SHP77 (cell line): ENCODE data around the gene MCRIP2.

Experiments used
- DNase-seq, 2 experiments: peaks; one replicate each; lab custom pipeline; 2025; lab: John Stamatoyannopoulos, UW

Gene MCRIP2

DNA sequence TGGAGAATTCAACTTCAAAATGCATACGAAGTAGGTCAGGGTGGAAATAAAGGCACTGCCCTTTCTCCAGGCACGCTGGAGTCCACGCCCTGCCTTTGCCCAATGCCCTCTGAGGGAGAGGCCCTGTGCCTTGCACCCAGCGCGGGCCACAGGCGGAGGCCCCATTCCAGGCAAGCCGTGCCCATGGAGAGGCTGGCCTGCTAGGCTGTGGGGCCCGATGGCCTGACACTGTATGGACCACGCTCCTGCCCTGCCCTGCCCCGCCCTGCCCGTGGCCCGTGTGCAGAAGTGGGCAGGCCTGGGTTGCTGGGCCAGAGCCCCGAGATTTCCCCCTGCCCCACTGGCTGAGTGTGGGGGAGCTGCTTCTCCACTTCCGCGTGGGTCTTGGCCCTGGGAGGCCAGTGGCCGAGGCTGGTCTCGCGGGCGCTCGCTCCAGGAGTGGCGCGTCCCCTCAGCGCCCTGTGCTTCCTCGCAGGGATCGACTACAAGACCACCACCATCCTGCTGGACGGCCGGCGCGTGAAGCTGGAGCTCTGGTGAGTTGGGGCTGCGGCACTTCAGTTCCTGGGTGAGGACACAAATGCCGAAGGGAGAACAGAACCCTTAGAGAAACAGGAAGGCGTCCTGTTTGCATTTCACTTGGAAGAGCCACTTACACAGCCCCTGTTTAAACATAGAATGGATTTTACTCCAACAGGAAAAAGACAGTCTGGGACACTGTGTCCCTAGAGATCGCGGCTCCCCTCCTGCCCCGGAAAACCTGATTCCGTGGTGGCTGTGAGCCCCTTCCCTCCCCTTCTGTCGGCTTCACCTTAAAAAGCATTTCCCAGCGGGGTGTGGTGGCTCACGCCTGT, 24.7 kb upstream of the MCRIP2 start:
- DNase-seq: peak in 1 of 2 experiments; percentile 22

DNA sequence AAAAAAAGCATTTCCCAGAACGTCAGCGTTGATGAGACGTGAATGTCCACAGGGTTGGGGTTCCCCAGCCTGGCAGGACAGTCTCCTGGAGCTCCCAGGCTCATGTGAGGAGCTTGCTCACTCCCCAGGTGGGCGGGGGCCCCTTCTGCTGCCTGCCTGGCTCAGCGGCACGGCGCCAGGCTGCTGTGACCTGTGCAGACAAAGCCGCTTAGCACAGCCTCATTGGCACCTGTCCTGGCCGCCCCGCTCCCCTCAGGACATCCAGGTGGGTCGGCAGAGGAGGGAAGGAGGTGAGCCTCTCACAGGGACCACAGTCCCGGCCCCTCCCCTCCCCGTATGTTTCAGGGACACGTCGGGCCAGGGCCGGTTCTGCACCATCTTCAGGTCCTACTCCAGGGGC, 23.8 kb upstream of the MCRIP2 start:
- no peak for DNase-seq

DNA sequence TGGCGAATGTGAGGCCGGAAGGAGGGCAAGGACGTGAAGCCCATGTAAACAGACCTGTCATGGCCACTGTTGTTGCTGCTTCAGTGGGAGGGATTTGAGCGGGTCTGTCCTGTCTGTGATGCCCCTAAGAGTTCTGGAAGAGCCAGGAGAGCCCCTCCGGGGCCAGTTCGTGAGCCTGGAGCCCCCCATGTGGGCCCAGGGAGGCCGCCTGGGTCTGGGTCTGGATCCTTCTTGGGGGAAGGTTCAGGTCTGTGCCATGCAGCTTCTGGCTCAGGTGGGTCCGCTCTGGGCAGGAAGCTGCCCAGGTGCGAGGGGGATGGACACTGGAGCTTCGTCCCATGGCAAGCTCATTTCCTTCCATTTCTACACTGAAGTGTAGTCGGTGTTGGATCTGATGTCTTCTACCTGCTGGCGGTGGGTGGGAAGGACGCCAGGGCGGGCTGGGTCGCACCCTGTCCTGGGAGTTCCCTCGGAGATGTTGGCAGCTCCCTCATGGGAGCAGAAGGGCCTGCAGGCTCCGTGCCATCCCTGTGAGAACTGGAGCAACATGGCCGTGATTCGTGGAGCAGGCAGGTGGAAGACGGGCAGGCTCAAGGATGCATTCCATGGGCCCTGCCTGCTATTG, 22.0 kb upstream of the MCRIP2 start:
- DNase-seq: no peak

DNA sequence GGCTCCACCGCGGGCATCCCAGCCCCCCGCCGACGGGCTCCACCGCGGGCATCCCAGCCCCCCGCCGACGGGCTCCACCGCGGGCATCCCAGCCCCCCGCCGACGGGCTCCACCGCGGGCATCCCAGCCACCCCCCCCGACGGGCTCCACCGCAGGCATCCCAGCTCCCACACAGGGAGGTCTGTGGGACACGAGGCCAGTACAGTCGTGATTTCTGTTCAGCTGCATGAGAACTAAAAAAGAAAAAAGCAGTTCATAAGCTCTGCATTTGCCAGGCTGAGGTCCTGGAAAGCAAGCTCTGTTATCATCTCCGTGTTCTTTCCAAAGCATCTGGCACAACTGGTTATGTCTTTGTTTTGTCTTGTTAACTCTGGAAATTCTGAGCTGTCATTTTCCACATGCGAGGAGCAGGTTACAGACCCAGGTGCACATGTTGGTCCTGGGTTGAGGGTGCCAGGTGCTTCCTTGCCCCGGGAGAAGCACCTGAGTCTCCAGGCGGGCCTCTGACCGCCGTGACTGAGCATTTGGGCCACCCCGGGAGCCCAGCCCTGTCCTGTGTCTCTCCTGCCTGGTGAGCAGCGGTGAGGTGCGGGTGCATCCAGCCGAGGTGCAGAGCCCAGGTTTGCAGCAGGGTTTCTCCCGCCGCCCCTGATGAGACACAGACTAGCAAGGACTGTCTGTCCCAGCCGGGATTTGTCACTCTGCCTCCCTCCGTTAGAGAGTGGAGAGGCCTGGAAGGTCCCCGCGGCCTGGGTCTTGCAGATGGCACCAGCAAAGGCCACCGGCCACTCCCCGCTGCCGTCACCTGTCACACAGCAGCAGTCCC, 20.7 kb upstream of the MCRIP2 start:
- peak; percentile 71 to 75 for DNase-seq

DNA sequence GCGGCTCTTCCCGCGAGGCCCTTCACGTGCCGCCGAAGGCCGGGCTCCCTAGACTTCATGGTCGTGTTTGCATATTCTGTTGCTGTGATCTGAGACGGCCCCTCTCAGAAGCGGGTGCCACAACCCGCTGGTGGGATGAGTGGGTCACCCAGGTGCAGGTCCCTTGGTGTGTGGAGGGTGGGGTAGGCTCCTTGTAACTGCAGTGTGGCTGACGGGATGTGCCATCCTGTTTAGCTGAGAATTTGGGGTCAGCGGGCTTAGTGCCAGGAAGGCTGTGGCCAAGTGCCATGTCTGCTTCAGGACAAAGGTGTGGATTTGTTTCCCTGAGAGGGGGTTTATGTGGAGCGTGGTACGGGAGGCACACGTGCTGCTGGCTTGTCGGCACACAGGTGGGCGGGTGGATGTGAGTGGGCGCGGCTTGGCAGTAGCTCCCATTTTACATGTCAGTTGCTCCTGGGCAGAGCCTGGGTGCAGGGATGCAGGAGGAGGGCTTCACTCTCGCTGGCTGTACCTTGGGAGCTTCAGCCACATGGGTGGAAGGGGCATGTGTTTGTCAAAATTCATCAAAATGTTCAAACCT, 20.0 kb upstream of the MCRIP2 start:
- DNase-seq: peak in 1 of 2 experiments; percentile 32

DNA sequence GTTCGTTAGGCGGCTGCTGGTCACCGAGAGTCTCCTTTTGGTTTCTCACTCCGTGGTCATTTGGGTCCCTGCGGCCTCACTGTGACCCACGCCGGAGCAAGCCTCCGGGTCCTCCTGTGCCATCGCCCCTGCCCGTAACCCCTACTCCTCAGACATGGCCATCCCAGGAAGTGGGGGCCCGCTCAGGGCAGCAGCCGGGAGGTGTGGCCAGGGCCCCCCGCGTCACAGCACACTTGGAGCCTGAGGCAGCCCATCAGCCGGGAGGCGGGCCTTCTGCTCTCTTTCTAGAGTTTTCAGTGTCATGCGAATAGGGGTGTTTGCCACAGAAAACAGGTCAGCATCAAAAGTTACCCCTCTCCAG, 18.7 kb upstream of the MCRIP2 start:
- no peak for DNase-seq

DNA sequence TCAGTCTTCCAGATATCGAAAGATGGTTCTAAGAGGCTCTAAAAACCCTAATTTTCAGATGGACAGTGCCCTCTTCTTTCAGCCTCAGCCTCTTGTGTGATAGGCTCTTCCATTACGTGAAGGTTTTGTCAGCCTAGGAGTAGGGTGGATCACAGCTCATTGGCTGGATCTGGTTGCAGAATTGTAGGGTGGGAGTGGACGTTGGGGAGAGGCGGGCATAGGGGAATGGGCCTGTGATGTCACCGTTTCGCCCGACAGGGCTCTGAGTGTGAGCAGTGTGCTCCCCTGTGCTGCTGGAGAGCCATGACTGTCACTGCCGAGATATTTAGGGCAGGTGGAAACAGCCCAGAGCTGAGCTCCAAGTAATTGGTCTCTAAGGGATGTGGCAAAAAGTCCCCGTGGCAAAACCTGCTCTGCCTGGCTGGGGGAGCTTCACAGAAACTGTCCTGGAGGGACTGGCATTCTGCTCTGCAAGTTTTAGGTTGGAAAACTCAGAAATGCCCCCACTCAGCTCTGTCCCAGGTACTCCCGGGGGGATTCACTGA, 17.0 kb upstream of the MCRIP2 start:
- no peak for DNase-seq

DNA sequence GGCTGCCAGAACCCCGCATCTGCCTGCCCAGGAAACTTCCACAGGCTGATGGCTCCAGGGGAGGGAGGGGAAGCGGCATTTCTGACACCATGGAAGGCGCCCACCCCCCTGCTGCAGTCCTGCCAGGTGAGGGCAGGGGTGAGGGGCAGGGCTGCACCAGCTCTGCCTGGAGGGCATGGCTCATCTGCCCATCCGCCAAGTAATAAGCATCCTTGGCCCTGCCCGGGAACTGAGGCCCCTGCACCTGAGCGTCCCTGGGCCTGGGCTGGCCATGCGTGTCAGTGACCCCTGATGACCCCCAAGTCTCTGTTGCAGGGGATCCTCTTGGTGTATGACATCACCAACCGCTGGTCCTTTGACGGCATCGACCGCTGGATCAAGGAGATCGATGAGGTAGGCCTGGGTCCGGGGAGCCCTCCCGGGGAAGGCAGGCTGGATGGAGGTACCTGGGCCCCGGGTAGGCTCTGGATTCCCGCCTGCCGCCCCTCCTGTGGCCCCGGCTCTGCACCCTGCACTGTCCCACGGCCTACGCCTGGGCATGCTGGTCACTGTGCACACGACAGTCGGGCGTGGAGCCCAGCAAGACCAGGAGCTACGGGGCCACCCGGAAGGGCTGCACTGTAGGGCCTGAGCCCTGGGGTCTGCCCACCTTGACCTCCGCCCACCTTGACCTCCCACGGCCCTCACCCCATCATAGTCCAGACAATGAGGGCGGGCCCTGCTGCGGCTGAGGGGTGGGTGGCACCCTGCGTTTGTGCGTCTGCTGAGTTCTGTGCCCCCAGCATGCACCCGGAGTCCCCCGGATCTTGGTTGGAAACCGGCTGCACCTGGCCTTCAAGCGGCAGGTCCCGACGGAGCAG, 16.3 kb upstream of the MCRIP2 start:
- no peak for DNase-seq

DNA sequence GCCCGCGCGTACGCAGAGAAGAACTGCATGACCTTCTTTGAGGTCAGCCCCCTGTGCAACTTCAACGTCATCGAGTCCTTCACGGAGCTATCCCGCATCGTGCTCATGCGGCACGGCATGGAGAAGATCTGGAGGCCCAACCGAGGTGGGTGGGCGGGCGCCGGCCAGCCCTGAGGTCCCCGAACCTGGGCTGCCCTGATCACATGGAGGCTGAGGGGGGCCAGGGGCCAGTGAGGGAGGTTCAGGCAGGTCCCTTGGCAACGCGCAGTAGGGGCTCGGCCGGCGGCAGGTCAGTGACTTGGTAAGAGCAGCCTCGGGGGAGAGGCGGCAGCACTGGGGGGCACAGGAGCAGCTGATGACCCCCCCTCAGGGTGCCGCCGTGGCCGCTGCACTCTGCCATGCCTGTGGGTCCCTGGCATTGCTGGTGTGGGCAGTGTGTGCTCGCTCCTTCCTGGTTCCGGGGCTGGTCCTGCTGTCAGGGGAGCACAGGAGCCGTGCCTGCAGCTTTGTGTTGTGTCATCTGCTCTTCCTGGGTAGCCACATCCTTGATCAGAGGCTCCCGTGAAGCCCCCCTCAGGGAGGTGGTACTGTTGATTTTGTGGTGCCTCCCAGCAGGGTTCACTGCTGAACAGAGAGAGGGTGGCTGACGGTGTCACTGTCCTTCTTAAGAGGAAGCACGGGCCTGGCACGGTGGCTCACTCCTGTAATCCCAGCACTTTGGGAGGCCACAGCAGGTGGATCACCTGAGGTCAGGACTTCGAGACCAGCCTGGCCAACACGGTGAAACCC, 15.5 kb upstream of the MCRIP2 start:
- no peak for DNase-seq

DNA sequence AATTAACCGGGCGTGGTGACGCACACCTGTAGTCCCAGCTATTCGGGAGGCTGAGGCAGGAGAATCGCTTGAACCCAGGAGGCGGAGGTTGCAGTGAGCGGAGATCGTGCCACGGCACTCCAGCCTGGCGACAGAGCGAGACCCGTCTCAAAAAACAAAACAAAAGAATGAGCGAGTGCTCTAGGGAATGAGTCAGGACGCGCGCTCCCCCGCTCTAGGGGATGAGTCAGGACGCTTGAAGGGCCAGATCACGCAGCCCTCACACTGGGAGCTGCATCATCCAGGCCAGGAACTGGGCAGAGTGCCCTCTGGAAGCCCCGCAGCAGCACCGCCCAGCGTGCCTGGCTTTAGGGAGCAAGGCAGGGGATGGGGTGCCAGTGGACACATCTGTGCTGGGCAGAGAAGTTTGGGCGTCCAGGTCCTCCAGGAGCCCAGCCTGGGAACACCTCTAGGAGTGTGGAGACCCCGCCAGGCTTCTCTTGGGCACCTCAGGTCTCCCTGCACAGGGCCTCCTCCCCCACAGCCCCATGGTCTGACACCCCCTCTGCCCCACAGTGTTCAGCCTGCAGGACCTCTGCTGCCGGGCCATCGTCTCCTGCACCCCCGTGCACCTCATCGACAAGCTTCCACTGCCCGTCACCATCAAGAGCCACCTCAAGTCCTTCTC, 14.7 kb upstream of the MCRIP2 start:
- peak; percentile 66 to 82 for DNase-seq

DNA sequence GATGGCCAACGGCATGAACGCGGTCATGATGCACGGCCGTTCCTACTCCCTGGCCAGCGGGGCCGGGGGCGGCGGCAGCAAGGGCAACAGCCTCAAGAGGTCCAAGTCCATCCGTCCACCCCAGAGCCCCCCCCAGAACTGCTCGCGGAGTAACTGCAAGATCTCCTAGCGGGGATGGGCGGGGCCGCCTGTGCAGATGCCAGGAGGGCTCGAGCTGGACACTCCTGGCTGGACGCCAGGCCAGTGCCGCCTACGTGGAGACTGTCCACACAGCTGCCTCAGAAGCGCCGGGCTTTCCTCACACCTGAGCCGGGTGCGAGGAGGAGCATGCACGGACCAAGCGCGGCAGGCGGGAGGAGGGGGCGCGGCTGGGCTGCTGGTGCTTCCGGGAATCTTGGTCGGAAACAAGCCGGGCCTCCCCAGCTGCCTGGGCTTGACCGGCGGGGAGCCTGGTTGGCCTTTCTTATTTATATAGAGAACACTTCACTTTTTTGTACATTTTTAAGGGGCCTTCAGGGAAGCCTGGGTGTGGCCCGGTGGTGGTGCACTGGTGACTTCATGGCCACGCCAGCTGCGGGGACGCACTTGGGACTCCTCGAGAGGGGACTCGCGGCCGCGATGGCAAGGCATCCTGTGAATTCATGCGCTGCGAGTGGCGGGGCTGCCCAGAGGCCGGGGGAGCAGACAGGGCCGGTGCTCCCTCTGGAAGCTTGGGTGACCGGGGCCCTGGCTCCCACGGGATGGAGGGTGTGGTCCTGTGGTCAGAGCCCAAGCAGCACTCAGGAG, 14.0 kb upstream of the MCRIP2 start:
- DNase-seq: peak; percentile 92 to 96

DNA sequence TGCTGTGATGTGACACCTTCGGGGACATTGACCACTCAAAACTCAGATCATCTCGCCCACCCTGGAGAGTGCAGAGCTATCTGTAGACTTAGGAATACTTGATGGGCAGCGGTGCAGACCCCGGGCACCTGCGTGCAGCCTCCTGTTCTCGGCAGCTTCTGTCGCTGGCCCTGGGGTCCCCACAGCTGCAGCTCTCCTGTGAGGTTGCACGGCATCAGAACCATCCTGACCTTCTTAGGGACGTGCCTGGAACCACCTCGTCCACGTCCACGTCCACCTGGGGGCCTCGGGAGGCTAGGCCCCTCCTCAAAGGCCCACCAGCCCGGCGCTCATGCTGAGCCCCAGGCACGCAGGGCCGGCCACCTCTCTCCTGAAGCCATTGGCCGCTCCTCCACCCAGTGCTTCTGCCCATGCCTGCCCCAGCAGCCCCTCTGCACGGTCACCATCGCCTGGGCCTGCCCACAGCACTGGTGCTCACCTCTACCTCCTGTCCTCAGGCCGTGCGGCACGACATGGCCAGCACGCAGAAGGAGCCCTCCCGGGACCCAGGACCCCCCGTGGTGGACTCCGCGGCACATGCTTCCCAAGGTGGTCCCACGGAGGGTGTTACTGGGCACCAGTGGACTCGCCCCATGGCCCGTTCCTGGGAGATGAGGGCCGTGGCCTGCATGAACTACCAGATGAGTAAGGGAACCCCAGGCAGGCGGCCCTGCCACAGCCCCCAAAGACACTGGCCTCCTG, 13.1 kb upstream of the MCRIP2 start:
- DNase-seq: no peak

DNA sequence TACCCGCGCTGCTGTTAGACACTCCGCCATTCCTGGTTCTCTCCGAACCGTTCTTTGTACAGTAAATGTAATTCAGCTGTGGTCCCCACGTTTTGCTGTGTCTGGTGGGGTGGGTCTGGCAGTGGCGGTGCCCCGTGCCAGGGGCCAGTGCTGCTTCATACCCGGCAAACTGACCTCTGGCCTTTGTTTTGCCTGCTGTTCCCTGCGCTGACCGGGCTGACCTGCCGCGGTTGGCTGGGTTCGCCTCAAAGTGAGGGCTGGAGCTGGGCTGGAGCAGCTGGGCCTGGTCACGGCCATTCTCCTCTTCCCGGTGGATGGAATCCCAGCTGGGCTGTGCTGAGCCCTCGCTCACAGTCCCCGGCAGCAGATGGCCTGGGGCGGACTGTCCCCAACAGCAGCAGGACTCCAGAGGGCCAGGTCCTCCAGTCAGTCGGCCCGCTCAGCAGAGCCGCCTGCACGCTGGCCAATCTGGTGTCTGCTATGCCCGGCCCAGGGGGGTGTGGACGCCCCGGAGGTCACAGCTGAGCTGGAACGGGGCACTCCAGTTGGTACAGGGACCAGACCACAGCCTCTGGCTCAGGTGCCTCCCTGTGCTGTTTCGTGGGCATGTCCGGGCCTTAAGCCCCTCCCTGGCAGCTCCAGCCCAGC, 12.3 kb upstream of the MCRIP2 start:
- no peak for DNase-seq

DNA sequence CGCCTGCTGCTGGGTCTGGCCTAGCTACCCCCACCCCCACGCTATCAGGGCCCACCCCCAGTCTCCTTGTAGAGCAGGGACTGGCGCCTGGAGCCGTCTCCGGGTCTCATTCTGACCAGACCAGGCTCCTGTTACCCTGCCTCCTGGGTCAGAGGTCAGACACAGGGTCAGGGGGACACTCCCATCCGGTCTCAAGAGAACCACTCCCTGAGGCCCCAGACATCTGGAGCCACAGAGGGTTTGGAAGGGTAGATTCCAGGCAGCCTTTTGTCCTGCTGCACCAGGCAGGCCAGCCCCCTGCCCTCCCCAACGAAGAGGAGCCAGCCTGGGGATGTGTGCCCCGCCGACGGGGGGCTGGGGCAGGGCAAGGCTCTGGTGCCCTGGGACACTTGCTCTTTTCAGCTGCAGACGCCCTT, 11.8 kb upstream of the MCRIP2 start:
- no peak for DNase-seq

DNA sequence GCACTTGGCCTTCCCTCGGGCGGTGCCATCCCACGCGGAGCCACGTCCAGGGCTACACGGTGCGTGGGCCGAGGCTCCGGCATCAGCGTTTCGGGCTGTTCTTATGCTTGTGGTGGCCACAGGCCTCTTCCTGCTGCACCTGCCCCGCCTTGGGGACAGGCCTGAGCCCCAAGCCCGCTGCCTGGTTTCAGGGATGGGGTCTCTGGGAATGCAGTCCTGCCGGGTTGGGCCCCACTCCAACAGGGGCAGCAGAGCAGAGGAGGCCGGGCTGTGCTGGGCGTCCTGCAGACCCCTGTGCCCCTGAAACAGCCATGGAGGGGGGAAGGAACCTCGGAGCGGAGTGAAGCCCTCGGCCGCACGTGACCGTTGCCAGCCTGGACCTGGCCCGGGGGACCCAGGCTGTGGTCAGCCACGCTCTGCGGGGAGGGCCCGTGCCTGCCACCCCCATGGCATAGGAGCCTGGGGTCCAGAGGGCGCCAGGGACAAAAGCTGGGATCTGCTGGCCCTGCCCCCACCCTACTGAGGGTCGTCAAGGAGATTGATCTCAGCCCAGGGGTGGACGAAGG, 11.3 kb upstream of the MCRIP2 start:
- DNase-seq: no peak

DNA sequence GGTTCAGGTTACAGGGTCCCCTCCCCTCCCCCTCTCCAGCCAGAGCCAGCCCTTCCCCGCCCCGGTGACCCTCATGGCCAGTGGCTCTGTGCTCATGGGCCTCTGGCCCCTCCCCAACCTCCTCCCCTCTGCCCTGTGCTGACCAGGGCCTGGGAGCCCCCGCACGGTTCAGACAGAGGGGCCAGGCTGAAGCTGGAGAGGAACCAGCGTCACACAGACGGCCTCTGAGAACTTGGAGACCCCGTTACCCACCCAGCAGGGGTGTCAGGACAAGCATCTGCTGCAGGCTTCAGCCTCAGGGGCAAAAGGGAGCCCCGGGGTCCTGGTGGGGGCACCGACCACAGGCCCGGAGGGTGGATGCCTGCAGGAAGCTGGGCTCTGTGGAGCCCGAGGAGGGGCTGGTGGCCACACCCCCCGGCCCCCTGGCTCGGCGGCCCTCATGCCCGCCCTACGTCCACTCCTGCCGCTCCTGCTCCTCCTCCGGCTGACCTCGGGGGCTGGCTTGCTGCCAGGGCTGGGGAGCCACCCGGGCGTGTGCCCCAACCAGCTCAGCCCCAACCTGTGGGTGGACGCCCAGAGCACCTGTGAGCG, 10.7 kb upstream of the MCRIP2 start, which contains the start of gene WFIKKN1:
TSS of gene WFIKKN1 (plus strand) at position 171 of the 591 bp plus-strand sequence. CDS start at position 440, 269 bp downstream.
- DNase-seq: no peak
